Endometrial microvascular endothelial cells (primary cell): Measurements from ENCODE around the gene ICAM3. TPM values are rescaled to one million over a fixed set of nuclear protein-coding genes. Genes with fewer than 3 reads are reported as not detected.
"Not testable (repeated sequence)": the region's sequence is repeated elsewhere in the genome, so short reads cannot be mapped to it uniquely, and the experiment has no call there.

Experiments
- in situ Hi-C: cut with HindIII; loops from 2 replicates; pipeline ENCODE4 v1.10.0; 2017; ENCODE audit warnings: low sequenced_read_pairs, low pct_unique_long_range_greater_than_20kb; ENCODE audit errors: inconsistent ontology term
- total RNA-seq: library from RNA; depleted of rRNA; stranded (reverse); fragments of >200 nt; gene quantifications from one replicate; pipeline ENCODE4 v1.2.3, GENCODE V29; 2015; ENCODE audit errors: inconsistent ontology term

Gene ICAM3
- total RNA-seq, 1 donor from 2014 or later = 11.8 TPM

DNA sequence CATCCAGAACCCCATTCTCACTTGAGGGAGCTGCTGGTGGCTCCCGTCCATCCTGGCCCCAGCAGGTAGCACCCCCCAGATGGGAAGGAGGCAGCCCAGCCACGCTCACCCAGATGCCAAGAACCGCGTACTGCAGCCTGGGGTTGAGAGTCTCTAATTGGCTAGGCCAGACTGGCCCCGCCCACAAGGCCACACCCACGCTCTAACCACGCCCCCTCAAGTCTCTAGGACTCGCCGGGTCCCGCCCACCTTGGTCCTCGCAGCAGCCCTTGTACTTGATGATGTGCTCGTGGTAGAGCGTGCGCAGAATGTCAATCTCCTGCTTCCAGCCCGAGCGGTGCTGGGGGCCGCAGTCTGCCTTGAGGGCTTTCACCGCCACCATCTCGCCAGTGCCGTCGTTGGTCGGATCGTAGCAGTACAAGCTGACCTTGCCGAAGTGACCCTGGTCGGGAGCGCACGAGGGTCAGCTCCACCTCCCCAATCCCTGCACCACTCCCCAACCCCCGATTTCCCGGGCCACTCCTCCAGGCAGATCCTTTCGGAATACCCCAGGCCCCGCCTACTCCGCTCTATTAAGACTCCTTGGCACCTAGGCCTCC lies 14.5 kb upstream of the ICAM3 start:
- in situ Hi-C loops = no loop called here

DNA sequence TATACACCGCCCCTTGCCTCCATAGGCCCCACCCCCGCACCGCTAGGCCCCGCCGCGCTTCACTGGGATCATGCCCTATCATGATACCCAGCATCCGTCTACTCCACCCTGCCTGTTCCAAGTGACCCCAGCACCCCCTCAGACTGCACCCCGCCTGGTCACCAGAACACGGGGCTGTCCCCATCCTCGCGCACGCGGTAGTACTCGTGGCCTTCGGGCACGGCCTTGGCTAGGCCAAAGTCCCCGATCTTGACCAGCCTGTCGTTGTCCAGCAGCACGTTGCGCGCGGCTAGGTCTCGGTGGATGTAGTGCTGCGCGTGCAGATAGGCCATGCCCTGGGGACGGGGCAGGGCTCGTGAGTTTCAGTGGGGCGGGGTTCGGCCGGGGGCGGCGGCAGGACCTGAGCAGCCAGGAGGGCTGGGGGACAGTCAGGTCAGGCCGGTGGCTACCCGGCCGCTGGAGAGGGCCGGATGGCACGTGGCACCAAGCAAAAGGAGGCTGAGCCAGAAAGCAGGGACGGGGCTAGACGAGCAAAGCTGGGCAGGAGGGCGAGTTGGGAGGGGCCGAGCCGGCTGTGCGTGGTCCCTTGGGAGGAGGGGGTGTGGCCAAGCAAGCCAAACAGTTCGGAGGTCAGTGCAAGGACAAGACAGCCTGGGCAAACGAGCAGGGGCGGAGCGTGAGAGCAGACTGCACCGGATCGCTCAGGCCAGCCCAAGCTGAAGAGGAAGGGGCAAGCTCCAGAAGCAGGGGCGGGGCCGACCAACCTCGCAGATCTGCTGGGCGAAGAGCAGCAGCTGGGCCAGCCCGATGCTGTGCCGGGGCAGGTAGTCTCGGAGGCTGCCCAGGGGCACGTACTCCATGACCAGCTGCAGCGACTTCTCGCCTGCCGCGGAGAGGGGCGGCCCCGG lies 13.6 kb upstream of the ICAM3 start:
- in situ Hi-C loops = no loop called here

GRCh38 chr19:10346509-10346908 lies 7.1 kb upstream of the ICAM3 start:
- in situ Hi-C loops = no loop called here

DNA sequence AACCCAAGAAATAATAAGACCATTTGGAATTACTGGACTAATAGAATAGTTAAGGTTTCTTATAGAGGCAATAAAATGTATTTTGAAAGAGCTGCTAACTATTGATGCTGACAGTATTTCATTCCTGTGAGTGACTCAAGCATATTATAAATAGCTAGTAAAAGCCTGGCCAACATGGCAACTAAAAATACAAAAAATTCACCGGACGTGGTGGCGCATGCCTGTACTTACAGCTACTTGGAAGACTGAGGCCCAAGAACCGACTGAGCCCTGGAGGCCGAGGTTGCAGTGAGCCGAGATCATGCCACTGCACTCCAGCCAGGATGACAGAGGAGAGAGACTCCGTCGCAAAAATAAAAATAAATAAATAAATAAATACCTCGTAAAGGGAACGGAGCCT lies 5.4 kb upstream of the ICAM3 start:
- in situ Hi-C loops = no loop called here

GRCh38 chr19:10343495-10343894 lies 4.1 kb upstream of the ICAM3 start:
- in situ Hi-C loops = no loop called here

DNA sequence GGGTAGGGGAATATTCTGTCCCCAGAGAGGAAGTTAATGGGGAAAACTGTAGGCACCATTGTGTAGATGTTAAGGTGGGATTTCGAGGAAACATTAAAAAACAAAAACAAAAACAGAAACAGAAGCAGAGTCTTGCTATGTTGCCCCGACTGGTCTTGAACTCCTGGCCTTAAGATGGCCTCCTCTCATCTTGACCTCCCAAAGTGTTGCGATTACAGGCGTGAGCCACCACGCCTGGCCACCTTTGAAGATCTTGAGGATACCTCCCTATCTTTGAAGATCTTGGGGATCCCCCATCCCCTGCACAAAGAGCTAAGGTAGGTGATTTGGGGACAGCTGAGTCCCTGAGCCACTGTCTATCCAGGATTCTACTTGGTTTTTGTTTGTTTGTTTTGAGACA lies 553 bp upstream of the ICAM3 start:
- in situ Hi-C loops = no loop called here

- in situ Hi-C loops = no loop called here
These were observed 484 bp downstream of the ICAM3 start for GRCh38 chr19:10338940-10339339.

- in situ Hi-C loops = not testable (repeated sequence)
These were observed 2.7 kb downstream of the ICAM3 start for GRCh38 chr19:10336725-10337124.

GRCh38 chr19:10335352-10335985 lies 4.0 kb downstream of the ICAM3 start:
- in situ Hi-C loops = no loop called here

GRCh38 chr19:10334588-10335351 lies 4.7 kb downstream of the ICAM3 start:
- in situ Hi-C loops = no loop called here

GRCh38 chr19:10333758-10334587 lies 5.5 kb downstream of the ICAM3 start:
- in situ Hi-C loops = no loop called here

DNA sequence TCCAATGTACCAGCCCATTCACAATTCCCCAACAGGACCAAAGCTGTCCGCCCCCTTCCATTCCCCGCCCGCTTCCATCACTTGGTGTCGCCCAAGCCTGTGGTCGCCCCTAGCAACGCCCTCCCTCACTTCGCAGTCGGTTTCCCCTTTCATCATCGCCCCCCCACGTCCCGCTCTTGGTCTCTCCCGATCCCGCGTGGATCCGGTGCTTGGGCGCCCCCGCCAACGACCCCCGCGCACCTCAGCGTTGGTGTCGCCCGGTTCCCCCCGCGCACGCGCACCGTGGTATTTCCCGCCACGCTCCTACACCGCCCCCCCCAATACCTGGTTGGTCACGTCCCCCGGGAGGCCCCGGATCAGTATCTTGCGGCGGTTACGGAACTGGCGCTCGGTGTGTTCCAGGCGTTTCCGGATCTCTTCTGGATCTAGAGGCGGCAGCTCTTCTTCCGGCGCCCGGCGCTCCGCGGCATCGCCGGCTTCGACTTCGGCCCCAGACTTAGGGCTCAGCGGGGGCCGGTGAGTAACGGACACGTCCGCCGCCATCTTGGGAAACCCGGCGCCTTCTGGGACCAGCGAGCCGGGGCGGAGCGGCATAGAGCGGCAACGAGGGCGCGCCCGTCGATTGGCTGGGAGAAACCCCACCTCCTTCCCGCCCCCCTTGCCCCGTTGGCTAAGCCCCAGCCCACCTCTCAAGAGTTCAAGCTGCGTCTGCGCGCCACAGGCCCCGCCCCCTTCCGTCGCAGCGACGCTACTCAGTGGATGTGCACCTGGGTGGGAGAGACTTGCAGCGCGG lies 6.3 kb downstream of the ICAM3 start, which contains the start of gene RAVER1:
Gene RAVER1, minus strand, starts transcription at position 565 of the 793 bp plus-strand sequence. Its CDS starts 22 bp downstream, at position 543.
- in situ Hi-C loops = no loop called here

GRCh38 chr19:10332158-10332964 lies 7.1 kb downstream of the ICAM3 start:
- in situ Hi-C loops = no loop called here

GRCh38 chr19:10329555-10329954 lies 9.9 kb downstream of the ICAM3 start:
- in situ Hi-C loops = no loop called here

DNA sequence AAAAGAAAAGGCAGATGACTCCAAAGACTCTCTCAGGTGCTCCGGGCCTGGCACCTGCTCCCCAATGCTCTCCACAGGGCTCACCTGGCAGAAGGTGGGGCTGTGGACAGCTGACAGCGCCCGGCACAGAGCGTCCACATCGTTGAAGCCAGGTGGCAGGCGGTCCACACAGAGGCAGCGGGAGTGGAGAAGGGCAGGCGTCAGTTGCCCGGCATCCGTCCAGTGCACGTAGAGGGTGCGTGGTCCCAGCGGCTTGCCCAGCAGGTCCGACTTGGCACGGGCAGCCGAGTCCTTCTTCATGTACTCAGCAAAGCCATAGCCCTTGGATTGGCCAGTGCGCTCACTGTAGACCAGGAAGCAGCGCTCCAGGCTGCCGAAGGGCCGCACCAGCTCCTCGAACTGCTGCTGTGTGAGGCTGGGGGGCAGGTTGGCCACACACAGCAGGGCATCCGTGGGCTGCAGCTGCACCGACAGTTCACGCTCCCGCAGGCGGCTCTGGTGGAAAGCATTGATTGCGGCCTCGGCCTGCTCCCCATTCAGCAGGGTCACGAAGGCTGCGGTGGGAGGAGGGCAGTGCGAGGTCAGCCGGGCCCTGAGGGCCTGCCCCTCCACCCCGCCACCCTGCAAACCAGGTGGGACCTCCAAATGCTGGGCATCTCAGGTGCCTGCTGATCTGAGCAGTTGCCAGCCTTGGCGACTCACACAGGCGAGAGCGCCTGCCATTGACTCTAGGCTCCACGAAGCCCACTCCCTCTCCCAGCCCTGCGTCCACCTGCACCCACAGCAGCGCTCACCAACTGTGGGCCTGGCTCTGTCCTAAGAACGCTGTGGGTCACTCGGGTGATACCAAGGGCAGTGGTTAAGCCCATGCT lies 10.6 kb downstream of the ICAM3 start:
- in situ Hi-C loops = no loop called here

GRCh38 chr19:10327793-10328192 lies 11.6 kb downstream of the ICAM3 start:
- in situ Hi-C loops = no loop called here
